Tibial nerve (tissue), 4 donors: ENCODE measurements around the gene AMOT. TPM values are rescaled to one million over a fixed set of nuclear protein-coding genes. Genes with fewer than 3 reads are reported as not detected.
"Not testable (repeated sequence)": the region's sequence is repeated elsewhere in the genome, so short reads cannot be mapped to it uniquely, and the experiment has no call there.

Experiments
- DNase-seq, 2 donors: peaks; one replicate each; pipeline ENCODE4 v3.0.0-alpha.2; 2019; ENCODE audit warnings: low spot score in 2 of 2
- H3K27ac ChIP-seq, 4 donors: fragments of 200-600 bp; sonication (generic) in 3 of 4; one replicate each; pipeline ENCODE4 v1.5.1; 2017 to 2019; ENCODE audit warnings: mild to moderate bottlenecking in 1 of 4
- H3K27me3 ChIP-seq, 2 donors: fragments of 200-600 bp; sonication (generic) in 1 of 2; one replicate each; pipeline versions ENCODE4 v1.5.1 to v1.6.0; 2017 to 2019
- H3K36me3 ChIP-seq, 3 donors: fragments of 200-600 bp; sonication (generic); one replicate each; pipeline ENCODE4 v1.5.1; 2018 to 2019
- H3K4me1 ChIP-seq, 4 donors: fragments of 200-600 bp; sonication (generic) in 3 of 4; one replicate each; pipeline ENCODE4 v1.5.1; 2017 to 2019
- H3K4me3 ChIP-seq, 4 donors: fragments of 200-600 bp; sonication (generic) in 3 of 4; one replicate each; pipeline ENCODE4 v1.5.1; 2017 to 2019; ENCODE audit warnings: mild to moderate bottlenecking in 1 of 4, moderate library complexity in 1 of 4
- H3K9me3 ChIP-seq, 4 donors: fragments of 200-600 bp; sonication (generic) in 3 of 4; one replicate each; pipeline ENCODE4 v1.5.1; 2017 to 2019
- CTCF ChIP-seq, 5 experiments: fragments of 200-600 bp in 3 of 5; fragments of 450-650 bp in 2 of 5; sonication (generic) in 3 of 5; IDR thresholded peaks; one replicate each; pipeline ENCODE4 v1.5.1; 2016 to 2019; ENCODE audit warnings: antibody characterized with exemption in 5 of 5, mild to moderate bottlenecking in 3 of 5, moderate library complexity in 2 of 5
- EP300 ChIP-seq, 2 donors: sonication (generic); formaldehyde crosslinking; IDR thresholded peaks; one replicate each; pipeline ENCODE4 v1.6.1; 2017; ENCODE audit warnings: antibody characterized with exemption in 2 of 2, mild to moderate bottlenecking in 1 of 2
- POLR2A ChIP-seq, 2 donors: fragments of 450-650 bp; IDR thresholded peaks; one replicate each; pipeline ENCODE4 v1.6.1; 2017; ENCODE audit warnings: antibody characterized with exemption in 2 of 2, mild to moderate bottlenecking in 2 of 2, moderate library complexity in 2 of 2
- WGBS, 2 donors: methylation state at CpG; one replicate each; pipeline ENCODE4 v1.1.5; 2018; 5-methylcytosine and 5-hydroxymethylcytosine counted together
- total RNA-seq, 4 donors: library from RNA; depleted of rRNA; stranded (reverse); fragments of >200 nt; gene quantifications; one replicate each; pipeline ENCODE4 v1.1.0, GENCODE V29; 2016

Gene AMOT
- total RNA-seq, 4 donors from 2014 or later = 22.0 to 41.2 (median 23.0) TPM

GRCh38 chrX:112863850-112864249, 23.2 kb upstream of the AMOT start:
- H3K36me3 ChIP-seq = no peaks in the 10 kb centered on the region
- TF ChIP-seq POLR2A (IDR thresholded peaks at IDR 0.05) (no peak), EP300 (IDR thresholded peaks at IDR 0.05) (no peak), CTCF (IDR thresholded peaks at IDR 0.05) (no peak)
- WGBS, 2 donors = 78 to 93% methylated on average over 2 of the region's 2 CpGs
- no peak overlapping the region for H3K4me3 ChIP-seq
- H3K4me1 ChIP-seq = no peaks in the 10 kb centered on the region
- H3K27me3 ChIP-seq = peaks cover 0 to 6% of the 10 kb centered on the region in 2 donors
- H3K27ac ChIP-seq = no peak overlapping the region
- DNase-seq = no peak
- H3K9me3 ChIP-seq = no peaks in the 10 kb centered on the region

GRCh38 chrX:112857478-112857878, 16.8 kb upstream of the AMOT start:
- H3K9me3 ChIP-seq = no peaks in the 10 kb centered on the region
- TF ChIP-seq EP300 (IDR thresholded peaks at IDR 0.05) (no peak), CTCF (IDR thresholded peaks at IDR 0.05) (no peak), POLR2A (IDR thresholded peaks at IDR 0.05) (no peak)
- 86 to 92% methylated on average over 4 to 5 of the region's 5 CpGs for WGBS, 2 donors
- H3K27ac ChIP-seq = no peak overlapping the region
- no peaks in the 10 kb centered on the region for H3K36me3 ChIP-seq
- no peak overlapping the region for H3K4me3 ChIP-seq
- H3K4me1 ChIP-seq = no peaks in the 10 kb centered on the region
- DNase-seq = no peak
- H3K27me3 ChIP-seq = no peaks in the 10 kb centered on the region

GRCh38 chrX:112854901-112855300, 14.3 kb upstream of the AMOT start:
- not testable (repeated sequence) for H3K27ac ChIP-seq, H3K9me3 ChIP-seq, H3K4me1 ChIP-seq, DNase-seq, H3K27me3 ChIP-seq, H3K36me3 ChIP-seq, H3K4me3 ChIP-seq
- WGBS, 2 donors = 84 to 100% methylated on average over 1 to 12 of the region's 26 CpGs

GRCh38 chrX:112852851-112853250, 12.2 kb upstream of the AMOT start:
- Histone ChIP-seq H3K27me3 (peaks cover 0 to 5% of the 10 kb centered on the region in 2 donors), H3K4me3 (no peak overlapping the region), H3K4me1 (peaks cover 0 to 10% (median 0%) of the 10 kb centered on the region in 4 donors), H3K36me3 (no peaks in the 10 kb centered on the region), H3K27ac (no peak overlapping the region), H3K9me3 (no peaks in the 10 kb centered on the region)
- WGBS, 2 donors = 66 to 67% methylated on average over 3 of the region's 3 CpGs
- TF ChIP-seq EP300 (IDR thresholded peaks at IDR 0.05) = no peak
- no peak for TF ChIP-seq CTCF (IDR thresholded peaks at IDR 0.05)
- TF ChIP-seq POLR2A (IDR thresholded peaks at IDR 0.05) = no peak
- DNase-seq = no peak

- 13 to 31% methylated on average over 4 of the region's 4 CpGs for WGBS, 2 donors
- TF ChIP-seq CTCF (IDR thresholded peaks at IDR 0.05) = no peak
- H3K36me3 ChIP-seq = no peaks in the 10 kb centered on the region
- H3K27ac ChIP-seq = no peak overlapping the region
- H3K4me3 ChIP-seq = no peak overlapping the region
- no peaks in the 10 kb centered on the region for H3K9me3 ChIP-seq
- DNase-seq = peak in 1 of 2 donors; percentile 8
- peaks cover 0 to 10% (median 0%) of the 10 kb centered on the region in 4 donors for H3K4me1 ChIP-seq
- peaks cover 0 to 5% of the 10 kb centered on the region in 2 donors for H3K27me3 ChIP-seq
Measured at GRCh38 chrX:112851806-112852205, 11.2 kb upstream of the AMOT start.

GRCh38 chrX:112851161-112851779, 10.6 kb upstream of the AMOT start:
- no peaks in the 10 kb centered on the region for H3K9me3 ChIP-seq
- peaks cover 0 to 5% of the 10 kb centered on the region in 2 donors for H3K27me3 ChIP-seq
- peaks cover 0 to 10% (median 0%) of the 10 kb centered on the region in 4 donors for H3K4me1 ChIP-seq
- H3K4me3 ChIP-seq = no peak overlapping the region
- H3K27ac ChIP-seq = no peak overlapping the region
- 49 to 60% methylated on average over 2 of the region's 2 CpGs for WGBS, 2 donors
- no peaks in the 10 kb centered on the region for H3K36me3 ChIP-seq
- TF ChIP-seq POLR2A (IDR thresholded peaks at IDR 0.05) = no peak
- no peak for TF ChIP-seq EP300 (IDR thresholded peaks at IDR 0.05)
- no peak for TF ChIP-seq CTCF (IDR thresholded peaks at IDR 0.05)
- DNase-seq = no peak
